Ishikawa (cell line): ENCODE measurements around the gene OR7C2.

Experiments used
- CEBPB ChIP-seq: IDR thresholded peaks from 2 replicates; pipeline ENCODE4 v1.6.1; 2012
- CREB1 ChIP-seq: IDR thresholded peaks from 2 replicates; pipeline ENCODE4 v1.6.1; 2012; ENCODE audit warnings: low read depth
- EGR1 ChIP-seq: IDR thresholded peaks from 2 replicates; pipeline ENCODE4 v1.6.1; 2012
- EP300 ChIP-seq: IDR thresholded peaks from 2 replicates; pipeline ENCODE4 v1.6.1; 2012; ENCODE audit warnings: borderline replicate concordance
- FOXM1 ChIP-seq: IDR thresholded peaks from 2 replicates; pipeline ENCODE4 v1.6.1; 2012; ENCODE audit warnings: low read depth, borderline replicate concordance
- MAX ChIP-seq: IDR thresholded peaks from 2 replicates; pipeline ENCODE4 v1.6.1; 2012
- NFIC ChIP-seq: IDR thresholded peaks from 2 replicates; pipeline ENCODE4 v1.6.1; 2012
- RAD21 ChIP-seq: IDR thresholded peaks from 2 replicates; pipeline ENCODE4 v1.6.1; 2012; ENCODE audit warnings: low read depth
- REST ChIP-seq: IDR thresholded peaks from 2 replicates; pipeline ENCODE4 v1.6.1; 2012; ENCODE audit warnings: low read depth, mild to moderate bottlenecking
- TAF1 ChIP-seq: IDR thresholded peaks from 2 replicates; pipeline ENCODE4 v1.6.1; 2012; ENCODE audit warnings: low read depth, mild to moderate bottlenecking
- TCF12 ChIP-seq: IDR thresholded peaks from 2 replicates; pipeline ENCODE4 v1.6.1; 2012; ENCODE audit warnings: low read depth
- TEAD4 ChIP-seq: IDR thresholded peaks from 2 replicates; pipeline ENCODE4 v1.6.1; 2012
- USF1 ChIP-seq: IDR thresholded peaks from 2 replicates; pipeline ENCODE4 v1.6.1; 2012
- YY1 ChIP-seq: IDR thresholded peaks from 2 replicates; pipeline ENCODE4 v1.6.1; 2012; ENCODE audit warnings: low read depth
- ZBTB7A ChIP-seq: IDR thresholded peaks from 2 replicates; pipeline ENCODE4 v1.6.1; 2012; ENCODE audit warnings: low read depth

The OR7C2 gene

GRCh38 chr19:14941189-14941588, at the start of gene OR7C2:
Gene OR7C2, plus strand, starts transcription at chr19:14941489. Its CDS starts 0 bp downstream, at chr19:14941489.
- TF ChIP-seq TCF12 (no peak), ZBTB7A (no peak), FOXM1 (no peak), CEBPB (no peak), MAX (no peak), RAD21 (no peak), NFIC (no peak), REST (no peak), EP300 (no peak), CREB1 (no peak), USF1 (no peak), TEAD4 (no peak), EGR1 (no peak)

- TF ChIP-seq ZBTB7A = no peak
- no peak for TF ChIP-seq CEBPB
- no peak for TF ChIP-seq MAX
- TF ChIP-seq TEAD4 = no peak
- TF ChIP-seq EGR1 = no peak
- TF ChIP-seq RAD21 = no peak
- no peak for TF ChIP-seq REST
- no peak for TF ChIP-seq USF1
- no peak for TF ChIP-seq EP300
- no peak for TF ChIP-seq CREB1
- TF ChIP-seq TCF12 = no peak
- no peak for TF ChIP-seq YY1
- no peak for TF ChIP-seq NFIC
Measured at GRCh38 chr19:14901675-14902260, 39.5 kb upstream of the OR7C2 start.

- TF ChIP-seq YY1 (no peak), CREB1 (no peak), EGR1 (no peak), MAX (no peak), CEBPB (no peak), FOXM1 (no peak), TEAD4 (no peak), NFIC (no peak), ZBTB7A (no peak), RAD21 (no peak), EP300 (no peak), USF1 (no peak)
Measured at GRCh38 chr19:14906711-14907110, 34.6 kb upstream of the OR7C2 start.

GRCh38 chr19:14915116-14915515, 26.2 kb upstream of the OR7C2 start:
- TF ChIP-seq TCF12 = no peak
- TF ChIP-seq REST = no peak
- no peak for TF ChIP-seq TAF1
- TF ChIP-seq RAD21 = no peak
- TF ChIP-seq EGR1 = no peak
- TF ChIP-seq YY1 = no peak
- TF ChIP-seq USF1 = no peak
- no peak for TF ChIP-seq FOXM1
- TF ChIP-seq MAX = no peak
- TF ChIP-seq CREB1 = no peak
- no peak for TF ChIP-seq EP300
- no peak for TF ChIP-seq NFIC
- no peak for TF ChIP-seq ZBTB7A
- no peak for TF ChIP-seq TEAD4
- no peak for TF ChIP-seq CEBPB
